DMS 273 treated with DMSO at 0.1 percent for 48 hours (cell line): Measurements from ENCODE around the gene IQCE.
"Not testable (repeated sequence)": the region's sequence is repeated elsewhere in the genome, so short reads cannot be mapped to it uniquely, and the experiment has no call there.

Experiments used
- DNase-seq: peaks from one replicate; lab custom pipeline; 2025; lab: John Stamatoyannopoulos, UW

IQCE gene

GRCh38 chr7:2553831-2554581 is 4.8 kb upstream of the IQCE start:
- DNase-seq, result no peak

- DNase-seq, result no peak
These were observed 4.1 kb upstream of the IQCE start for GRCh38 chr7:2554661-2555111.

- DNase-seq, result peak; percentile 89
These were observed 3.4 kb upstream of the IQCE start, which contains the start of gene BRAT1 for GRCh38 chr7:2555121-2556052. TSS of gene BRAT1 (minus strand) at chr7:2555524. CDS start at chr7:2554431, 1,093 bp downstream.

- DNase-seq, result no peak
These were observed 638 bp downstream of the IQCE start for GRCh38 chr7:2559283-2559950.

- DNase-seq, result not testable (repeated sequence)
These were observed 5.2 kb downstream of the IQCE start for GRCh38 chr7:2563955-2564354.

GRCh38 chr7:2564970-2565540 is 6.3 kb downstream of the IQCE start:
- DNase-seq, result no peak

- no peak for DNase-seq
These were observed 7.6 kb downstream of the IQCE start for GRCh38 chr7:2566348-2566889.

GRCh38 chr7:2566890-2567678 is 8.3 kb downstream of the IQCE start:
- no peak for DNase-seq

GRCh38 chr7:2567679-2568278 is 9.0 kb downstream of the IQCE start:
- no peak for DNase-seq

GRCh38 chr7:2568521-2569223 is 9.9 kb downstream of the IQCE start:
- no peak for DNase-seq

GRCh38 chr7:2569421-2569820 is 10.6 kb downstream of the IQCE start:
- no peak for DNase-seq

GRCh38 chr7:2570021-2570420 is 11.2 kb downstream of the IQCE start:
- no peak for DNase-seq

- DNase-seq, result no peak
These were observed 12.6 kb downstream of the IQCE start for GRCh38 chr7:2571409-2571808.

GRCh38 chr7:2572101-2572842 is 13.5 kb downstream of the IQCE start:
- DNase-seq, result no peak

- no peak for DNase-seq
These were observed 15.0 kb downstream of the IQCE start for GRCh38 chr7:2573761-2574160.

GRCh38 chr7:2575046-2575732 is 16.4 kb downstream of the IQCE start:
- no peak for DNase-seq

GRCh38 chr7:2575733-2576340 is 17.1 kb downstream of the IQCE start:
- DNase-seq, result no peak
